KG1 (cell line): ENCODE measurements around the gene PKD1L1.

Source experiments
- DNase-seq: peaks from one replicate; lab custom pipeline; 2025; lab: John Stamatoyannopoulos, UW

The PKD1L1 gene

GRCh38 chr7:47735431-47736345 is 212.6 kb downstream of the PKD1L1 start:
- DNase-seq: no peak

- no peak for DNase-seq
Observed at GRCh38 chr7:47734949-47735291, 213.3 kb downstream of the PKD1L1 start.

- DNase-seq: no peak
Observed at GRCh38 chr7:47734287-47734948, 213.8 kb downstream of the PKD1L1 start.

- no peak for DNase-seq
Observed at GRCh38 chr7:47730142-47730541, 218.1 kb downstream of the PKD1L1 start.

GRCh38 chr7:47726047-47726726 is 222.1 kb downstream of the PKD1L1 start:
- DNase-seq: no peak

- DNase-seq: no peak
Observed at GRCh38 chr7:47725031-47725780, 223.1 kb downstream of the PKD1L1 start.
